ENCODE measurements around the gene IP6K1. TPM values are rescaled to one million over a fixed set of nuclear protein-coding genes. Genes with fewer than 3 reads are reported as not detected.
A peak's percentile ranks its signal among the peaks of the same experiment; 100 is the strongest.

IP6K1 gene
- polyA plus RNA-seq, 3 donors from 2014 or later: 18.2 to 43.6 (median 23.7) TPM

DNA sequence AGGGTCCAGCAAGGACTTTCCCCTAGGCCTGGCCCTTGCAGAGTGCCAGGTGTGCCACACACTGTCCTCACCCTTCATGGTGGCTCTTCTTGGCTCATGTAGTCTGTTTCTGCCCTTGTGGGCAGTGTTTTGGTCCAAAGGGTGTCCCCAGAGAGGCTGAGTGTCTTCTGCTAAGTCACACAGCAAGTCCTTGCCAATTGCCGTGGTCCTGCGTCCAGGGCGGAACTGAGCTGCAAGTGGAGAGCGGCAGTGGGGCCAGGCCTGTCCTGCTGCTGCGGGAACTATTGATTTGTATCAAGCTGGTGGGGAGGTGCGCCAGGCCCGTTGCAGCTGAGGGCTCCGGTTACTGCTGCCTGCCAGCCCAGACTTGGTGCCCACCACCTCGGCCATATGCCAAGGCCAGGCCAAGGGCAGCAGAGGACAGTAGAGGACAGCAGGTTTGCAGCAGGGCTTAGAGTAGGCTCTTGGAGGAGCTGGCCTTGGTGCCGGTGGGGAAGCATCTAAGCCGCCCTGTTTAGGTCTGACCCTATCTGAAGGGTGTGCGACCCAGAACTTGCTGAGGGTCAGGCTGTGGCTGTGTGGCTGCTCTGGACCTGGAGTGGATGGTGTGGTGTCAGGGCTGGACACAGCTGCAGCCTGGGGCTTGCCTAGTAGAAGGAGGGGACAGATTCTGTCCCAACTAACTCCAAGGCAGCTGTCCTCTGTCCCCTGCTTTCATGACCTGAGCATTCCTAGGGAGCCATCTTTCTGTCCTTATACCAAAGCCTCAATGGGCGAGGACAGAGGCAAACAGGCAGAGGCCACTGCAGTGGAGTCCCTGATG is 71.4 kb downstream of the IP6K1 start:
- Mint-ChIP-seq H3K9me3 (no peaks in the 10 kb centered on the region), H3K4me1 (peaks cover 39 to 43% of the 10 kb centered on the region in 2 donors), H3K27me3 (ENCODE audit: low read depth in 3 of 3) (peaks cover 0 to 2% (median 0%) of the 10 kb centered on the region in 3 donors), H3K4me3 (no peak overlapping the region), H3K36me3 (no peaks in the 10 kb centered on the region), H3K27ac (no peak overlapping the region)
- no peak for DNase-seq

DNA sequence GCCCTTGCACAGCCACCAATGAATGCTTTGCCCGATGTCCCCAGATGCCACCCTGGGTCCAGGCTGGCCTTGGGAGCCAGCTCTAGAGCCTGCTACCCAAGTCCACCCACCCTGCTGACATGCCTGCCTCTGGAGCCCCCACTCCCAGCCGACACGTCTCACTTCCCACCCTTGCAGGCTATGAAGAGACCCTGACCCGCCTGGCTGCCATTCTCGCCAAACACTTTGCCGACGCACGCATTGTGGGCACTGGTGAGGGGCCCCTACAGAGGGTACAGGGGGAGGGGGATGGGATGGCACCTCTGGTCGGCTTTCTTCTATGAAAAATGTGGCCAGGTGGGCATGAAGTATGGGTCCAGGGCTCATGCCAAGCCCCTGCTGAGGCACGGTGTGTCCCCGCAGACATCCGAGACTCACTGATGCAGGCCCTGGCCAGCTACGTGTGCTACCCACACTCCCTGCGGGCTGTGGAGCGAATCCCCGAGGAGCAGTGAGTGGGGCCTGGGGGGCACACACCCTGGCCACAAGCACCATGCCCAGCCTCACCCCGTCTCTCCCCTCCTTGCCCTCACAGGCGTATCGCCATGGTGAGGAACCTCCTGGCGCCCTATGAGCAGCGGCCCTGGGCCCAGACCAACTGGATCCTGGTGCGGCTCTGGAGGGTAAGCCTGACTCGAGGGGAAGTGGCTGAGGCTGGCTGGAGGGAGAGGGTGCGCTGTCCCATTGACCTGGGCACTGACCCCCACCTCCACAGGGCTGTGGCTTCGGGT is 72.8 kb downstream of the IP6K1 start:
- no peak overlapping the region for H3K27ac Mint-ChIP-seq

GRCh38 chr3:49712631-49713317 is 73.6 kb downstream of the IP6K1 start:
- Mint-ChIP-seq H3K27me3 (ENCODE audit: low read depth in 3 of 3) (no peaks in the 10 kb centered on the region), H3K36me3 (peaks cover 0 to 6% (median under 1%) of the 10 kb centered on the region in 3 donors), H3K4me3 (peak overlapping the region in 1 of 5 donors; percentile 29), H3K9me3 (no peaks in the 10 kb centered on the region), H3K4me1 (peaks cover 23 to 28% of the 10 kb centered on the region in 2 donors), H3K27ac (peak overlapping the region in 2 of 6 donors; percentile 12 to 60)
- no peak for DNase-seq

More for the DNA sequence above, 72.8 kb downstream of the IP6K1 start:
- no peak overlapping the region for H3K4me3 Mint-ChIP-seq
- H3K4me1 Mint-ChIP-seq: peaks cover 25 to 29% of the 10 kb centered on the region in 2 donors
- peaks cover 0 to 1% (median 0%) of the 10 kb centered on the region in 3 donors for H3K36me3 Mint-ChIP-seq
- H3K9me3 Mint-ChIP-seq: no peaks in the 10 kb centered on the region
- H3K27me3 Mint-ChIP-seq (ENCODE audit: low read depth in 3 of 3): no peaks in the 10 kb centered on the region
- DNase-seq: no peak

DNA sequence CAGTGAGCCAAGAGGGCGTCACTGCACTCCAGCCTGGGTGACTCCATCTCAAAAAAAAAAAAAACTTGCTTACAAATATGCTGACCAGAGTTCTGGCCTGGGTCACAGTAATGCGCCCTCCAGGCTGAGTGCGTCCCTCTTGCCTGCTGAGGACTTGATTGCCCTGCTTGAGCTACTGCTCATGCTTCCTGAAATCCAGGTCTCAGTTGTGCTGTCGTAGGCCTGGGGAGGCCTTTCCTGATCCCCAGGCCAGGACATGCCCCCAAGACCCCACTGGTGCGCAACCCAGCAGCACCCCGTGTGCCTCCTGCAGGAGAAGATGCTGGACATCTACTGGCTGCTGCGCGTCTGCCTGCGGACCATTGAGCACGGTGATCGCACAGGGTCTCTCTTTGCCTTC is 74.2 kb downstream of the IP6K1 start:
- Mint-ChIP-seq H3K4me3 (peak overlapping the region in 2 of 5 donors; percentile 7 to 29), H3K27me3 (ENCODE audit: low read depth in 3 of 3) (no peaks in the 10 kb centered on the region), H3K4me1 (peaks cover 23 to 28% of the 10 kb centered on the region in 2 donors), H3K9me3 (no peaks in the 10 kb centered on the region), H3K27ac (peak overlapping the region in 4 of 6 donors; percentile 12 to 51 (median 38)), H3K36me3 (peaks cover 2 to 8% (median 4%) of the 10 kb centered on the region in 3 donors)
- no peak for DNase-seq

DNA sequence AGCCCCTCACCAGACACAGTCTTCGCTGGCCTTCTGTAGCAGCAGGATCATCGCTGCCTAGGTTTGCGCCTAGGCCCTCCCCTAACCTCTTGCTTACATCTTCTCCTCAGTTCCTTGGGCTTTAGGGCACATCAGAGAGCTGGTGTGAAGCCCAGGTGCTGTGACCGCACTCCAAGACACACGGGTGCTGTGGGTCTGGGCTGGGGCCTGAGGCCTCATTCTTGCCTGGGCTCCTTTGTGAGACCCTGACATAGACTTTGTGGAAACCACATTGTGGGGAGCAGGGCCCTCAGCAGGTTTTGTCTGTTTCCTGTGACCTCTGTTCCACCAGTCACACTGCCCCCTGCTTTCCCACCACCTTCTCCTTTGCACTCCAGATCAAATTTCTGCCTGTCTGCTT is 74.9 kb downstream of the IP6K1 start:
- no peaks in the 10 kb centered on the region for H3K9me3 Mint-ChIP-seq
- H3K4me1 Mint-ChIP-seq: peaks cover 23 to 28% of the 10 kb centered on the region in 2 donors
- H3K36me3 Mint-ChIP-seq: peaks cover 4 to 8% (median 4%) of the 10 kb centered on the region in 3 donors
- peak; percentile 38 to 50 (median 41) for DNase-seq
- peak overlapping the region; percentile 43 to 89 (median 60) for H3K27ac Mint-ChIP-seq
- H3K4me3 Mint-ChIP-seq: peak overlapping the region; percentile 1 to 54 (median 18)
- no peaks in the 10 kb centered on the region for H3K27me3 Mint-ChIP-seq (ENCODE audit: low read depth in 3 of 3)

DNA sequence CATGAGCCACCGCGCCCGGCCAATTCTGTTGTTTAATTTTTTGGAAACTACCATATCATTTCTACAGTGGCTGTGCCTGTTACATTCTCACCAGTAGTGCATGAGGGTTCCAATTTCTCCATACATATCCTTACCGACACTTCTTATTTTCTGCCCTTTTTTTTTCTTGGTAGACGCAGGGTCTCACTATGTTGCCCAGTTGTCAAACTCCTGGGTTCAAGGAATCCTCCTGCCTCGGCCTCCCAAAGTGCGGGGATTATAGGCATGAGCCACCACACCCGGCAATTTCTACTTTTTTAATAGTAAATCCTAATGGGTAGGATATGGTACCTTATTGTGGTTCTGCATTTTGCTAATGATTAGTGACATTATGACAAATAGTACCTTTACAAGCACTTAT is 76.5 kb downstream of the IP6K1 start:
- no peak overlapping the region for H3K4me3 Mint-ChIP-seq
- H3K36me3 Mint-ChIP-seq: peaks cover 4 to 8% (median 4%) of the 10 kb centered on the region in 3 donors
- H3K4me1 Mint-ChIP-seq: peaks cover 22 to 28% of the 10 kb centered on the region in 2 donors
- H3K9me3 Mint-ChIP-seq: no peaks in the 10 kb centered on the region
- H3K27ac Mint-ChIP-seq: no peak overlapping the region
- no peak for DNase-seq
- H3K27me3 Mint-ChIP-seq (ENCODE audit: low read depth in 3 of 3): no peaks in the 10 kb centered on the region

DNA sequence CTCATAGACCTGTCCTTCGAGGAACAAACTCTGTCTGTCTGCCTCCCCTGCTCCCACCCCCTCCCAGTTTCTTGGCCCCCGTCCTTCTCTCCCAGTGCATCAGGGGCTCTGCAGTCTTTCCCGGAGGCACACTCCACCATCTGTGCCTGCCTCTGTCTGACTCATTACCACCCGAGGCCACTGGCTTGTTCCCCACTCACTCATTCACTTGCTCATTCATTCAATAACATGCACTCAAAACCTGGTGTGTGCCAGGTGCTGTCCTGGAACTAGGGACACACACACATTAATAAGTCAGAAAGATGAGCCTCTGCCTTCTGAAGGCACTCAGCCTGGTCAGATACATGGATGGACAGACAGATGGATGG is 79.2 kb downstream of the IP6K1 start:
- H3K4me1 Mint-ChIP-seq: peaks cover 9 to 16% of the 10 kb centered on the region in 2 donors
- H3K27ac Mint-ChIP-seq: peak overlapping the region in 1 of 6 donors; percentile 34
- H3K36me3 Mint-ChIP-seq: peaks cover 4 to 11% (median 4%) of the 10 kb centered on the region in 3 donors
- H3K4me3 Mint-ChIP-seq: no peak overlapping the region
- no peaks in the 10 kb centered on the region for H3K9me3 Mint-ChIP-seq
- H3K27me3 Mint-ChIP-seq (ENCODE audit: low read depth in 3 of 3): no peaks in the 10 kb centered on the region
- no peak for DNase-seq

- H3K4me3 Mint-ChIP-seq: no peak overlapping the region
- no peaks in the 10 kb centered on the region for H3K27me3 Mint-ChIP-seq (ENCODE audit: low read depth in 3 of 3)
- DNase-seq: no peak
- H3K27ac Mint-ChIP-seq: peak overlapping the region in 2 of 6 donors; percentile 8 to 34
- H3K4me1 Mint-ChIP-seq: peaks cover 5 to 11% of the 10 kb centered on the region in 2 donors
- no peaks in the 10 kb centered on the region for H3K9me3 Mint-ChIP-seq
- H3K36me3 Mint-ChIP-seq: peaks cover 4 to 11% (median 4%) of the 10 kb centered on the region in 3 donors
Observed at GRCh38 chr3:49706456-49707112, 79.8 kb downstream of the IP6K1 start.

DNA sequence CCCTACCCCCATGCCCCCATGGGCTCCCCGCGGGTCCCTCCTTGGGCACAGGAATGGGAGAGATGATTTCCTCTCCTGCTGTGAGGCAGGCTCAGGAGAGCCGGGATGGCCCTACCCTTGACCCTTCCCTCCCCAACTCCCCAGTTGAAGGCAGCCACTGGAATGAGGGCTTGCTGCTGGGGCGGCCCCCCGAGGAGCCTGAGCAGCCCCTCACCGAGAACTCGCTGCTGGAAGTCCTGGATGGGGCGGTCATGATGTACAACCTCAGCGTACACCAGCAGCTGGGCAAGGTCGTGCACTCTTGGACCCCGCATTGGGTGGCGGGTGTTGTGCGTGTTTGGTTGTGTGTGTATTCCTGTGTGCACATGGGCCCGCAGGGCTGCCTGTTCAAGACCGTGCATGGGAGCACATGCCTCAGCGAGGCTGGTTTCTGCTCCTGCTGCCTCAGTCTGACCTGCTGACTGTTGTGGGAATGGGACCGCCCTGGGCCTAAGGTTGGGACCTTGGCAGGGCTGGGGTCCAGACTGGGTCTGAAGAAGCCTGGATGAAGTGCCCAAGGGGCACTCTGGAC is 80.9 kb downstream of the IP6K1 start:
- Mint-ChIP-seq H3K4me1 (peaks cover 0 to 2% of the 10 kb centered on the region in 2 donors), H3K27ac (no peak overlapping the region), H3K36me3 (peaks cover 4 to 11% (median 4%) of the 10 kb centered on the region in 3 donors), H3K4me3 (no peak overlapping the region), H3K27me3 (ENCODE audit: low read depth in 3 of 3) (no peaks in the 10 kb centered on the region), H3K9me3 (no peaks in the 10 kb centered on the region)
- no peak for DNase-seq

DNA sequence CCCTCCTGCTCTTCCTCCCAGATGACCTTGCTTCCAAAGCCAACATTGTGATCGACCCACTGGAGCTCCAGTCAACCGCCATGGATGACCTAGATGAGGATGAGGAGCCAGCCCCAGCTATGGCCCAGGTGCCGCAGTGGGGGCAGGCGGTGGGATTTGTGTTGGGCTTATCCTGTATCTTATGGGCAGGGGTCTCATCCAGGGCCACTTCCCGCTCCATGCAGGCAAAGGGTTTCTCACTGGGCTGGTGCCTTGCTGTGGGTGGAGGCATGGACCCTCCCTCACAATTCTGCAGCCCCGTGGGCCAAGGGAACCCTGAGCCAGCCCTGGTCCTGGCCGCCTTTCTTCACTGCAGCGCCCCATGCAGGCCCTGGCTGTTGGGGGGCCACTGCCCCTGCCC is 81.7 kb downstream of the IP6K1 start:
- H3K4me3 Mint-ChIP-seq: no peak overlapping the region
- peaks cover 4 to 11% (median 4%) of the 10 kb centered on the region in 3 donors for H3K36me3 Mint-ChIP-seq
- no peaks in the 10 kb centered on the region for H3K9me3 Mint-ChIP-seq
- peaks cover 0 to 2% of the 10 kb centered on the region in 2 donors for H3K4me1 Mint-ChIP-seq
- H3K27me3 Mint-ChIP-seq (ENCODE audit: low read depth in 3 of 3): no peaks in the 10 kb centered on the region
- no peak overlapping the region for H3K27ac Mint-ChIP-seq
- DNase-seq: no peak

- Mint-ChIP-seq H3K36me3 (peaks cover 4 to 11% (median 4%) of the 10 kb centered on the region in 3 donors), H3K4me3 (no peak overlapping the region), H3K27ac (peak overlapping the region in 1 of 6 donors; percentile 28), H3K9me3 (no peaks in the 10 kb centered on the region), H3K4me1 (peaks cover 0 to 2% of the 10 kb centered on the region in 2 donors), H3K27me3 (ENCODE audit: low read depth in 3 of 3) (no peaks in the 10 kb centered on the region)
- no peak for DNase-seq
Observed at GRCh38 chr3:49703956-49704355, 82.4 kb downstream of the IP6K1 start.

DNA sequence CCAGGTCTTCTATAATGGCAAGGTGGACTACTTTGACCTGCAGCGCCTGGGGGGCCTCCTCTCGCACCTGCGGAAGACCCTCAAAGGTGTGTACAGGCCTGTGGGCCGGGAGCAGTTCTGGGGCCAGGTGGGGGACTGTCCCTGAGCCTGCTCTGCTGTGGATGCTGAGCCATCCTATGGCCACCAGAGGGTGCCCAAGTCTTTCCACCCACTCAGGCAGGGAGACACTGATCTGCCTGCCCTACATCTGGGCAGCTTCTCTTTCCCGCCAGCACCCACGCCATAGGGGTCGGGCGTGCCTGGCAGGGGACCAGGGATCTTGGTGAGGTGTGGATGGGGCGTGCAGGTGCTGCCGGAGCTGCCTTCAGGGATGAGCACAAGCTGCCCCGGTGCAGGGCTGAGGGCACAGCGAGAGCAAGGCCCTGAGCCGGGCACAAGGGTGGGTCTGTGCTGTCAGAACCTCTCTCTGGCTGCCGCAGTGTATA is 82.9 kb downstream of the IP6K1 start:
- DNase-seq: peak; percentile 57 to 65 (median 60)
- H3K9me3 Mint-ChIP-seq: no peaks in the 10 kb centered on the region
- no peak overlapping the region for H3K27ac Mint-ChIP-seq
- no peaks in the 10 kb centered on the region for H3K27me3 Mint-ChIP-seq (ENCODE audit: low read depth in 3 of 3)
- H3K4me3 Mint-ChIP-seq: no peak overlapping the region
- peaks cover 4 to 10% (median 4%) of the 10 kb centered on the region in 3 donors for H3K36me3 Mint-ChIP-seq
- H3K4me1 Mint-ChIP-seq: peaks cover 0 to 2% of the 10 kb centered on the region in 2 donors

GRCh38 chr3:49702672-49703071 is 83.7 kb downstream of the IP6K1 start:
- H3K9me3 Mint-ChIP-seq: no peaks in the 10 kb centered on the region
- H3K36me3 Mint-ChIP-seq: peaks cover 2 to 5% (median 4%) of the 10 kb centered on the region in 3 donors
- H3K27ac Mint-ChIP-seq: no peak overlapping the region
- peaks cover 0 to 2% of the 10 kb centered on the region in 2 donors for H3K4me1 Mint-ChIP-seq
- no peak overlapping the region for H3K4me3 Mint-ChIP-seq
- peaks cover 0 to under 1% (median 0%) of the 10 kb centered on the region in 3 donors for H3K27me3 Mint-ChIP-seq (ENCODE audit: low read depth in 3 of 3)
- no peak for DNase-seq
